GM12878 (cell line): ENCODE data around the gene HNRNPDL. TPM values are rescaled to one million over a fixed set of nuclear protein-coding genes. Genes with fewer than 3 reads are reported as not detected.

ENCODE experiments used
- ATAC-seq: fragments of 200-7000 bp; cut with Tn5 transposase; 3 replicates; pipeline ENCODE4 v1.9.1; 2020; ENCODE audit warnings: mild to moderate bottlenecking, moderate library complexity
- BruUV-seq: library from RNA; stranded (reverse); fragments of 400-500 nt; replicated peaks from 2 replicates; lab custom pipeline; 2021; lab: Mats Ljungman, UMichigan
- CTCF ChIA-PET: fragments of 300-600 bp; sonication (Branson Sonifier 250); formaldehyde crosslinking; extraction: SDS; loops from one replicate; lab custom pipeline; 2021; ENCODE audit warnings: inconsistent platforms; lab: Yijun Ruan, JAX
- POLR2A ChIA-PET: fragments of 350-600 bp; formaldehyde crosslinking; extraction: SDS; loops from one replicate; lab custom pipeline; 2021; ENCODE audit warnings: inconsistent platforms; lab: Charles Lee
- RAD21 ChIA-PET: fragments of 300-600 bp; sonication (Branson Sonifier 250); formaldehyde crosslinking; loops from one replicate; lab custom pipeline; 2023; ENCODE audit warnings: antibody characterized with exemption; ENCODE audit not compliant: unreplicated experiment; lab: Charles Lee
- SMC1A ChIA-PET: fragments of 300-600 bp; sonication (Branson Sonifier 250); formaldehyde crosslinking; loops from one replicate; lab custom pipeline; 2023; ENCODE audit not compliant: unreplicated experiment, uncharacterized antibody; lab: Charles Lee
- DNase-seq: peaks from one replicate; pipeline ENCODE4 v3.0.0-alpha.2; 2011; ENCODE audit warnings: low read depth, low spot score
- FAIRE-seq: peaks from 3 replicates; lab custom pipeline; 2011; peaks lifted over from hg19 to GRCh38; lab: Jason Lieb, UNC
- H2AFZ ChIP-seq: 2 replicates; pipeline ENCODE4 v1.6.0; 2011; ENCODE audit warnings: low read depth, low read length, control low read depth; ENCODE audit not compliant: control insufficient read depth
- H3K27ac ChIP-seq: 2 replicates; pipeline ENCODE4 v1.5.1; 2011; ENCODE audit warnings: control low read depth; ENCODE audit not compliant: control insufficient read depth, insufficient read depth
- H3K27me3 ChIP-seq, 2 experiments: replicated peaks in 1 of 2; 2 replicates each; pipeline versions ENCODE4 v1.6.0 to v1.6.1; 2011; ENCODE audit warnings: low read length in 1 of 2; ENCODE audit not compliant: control insufficient read depth in 2 of 2, insufficient read depth in 2 of 2
- H3K36me3 ChIP-seq, 2 experiments: 2 replicates each; pipeline ENCODE4 v1.5.1; 2011; ENCODE audit warnings: low read length in 1 of 2; ENCODE audit not compliant: control insufficient read depth in 2 of 2, insufficient read depth in 2 of 2
- H3K4me1 ChIP-seq: 2 replicates; pipeline ENCODE4 v1.6.1; 2011; ENCODE audit warnings: mild to moderate bottlenecking, low read length, moderate library complexity, mixed read lengths; ENCODE audit not compliant: control insufficient read depth, insufficient read depth
- H3K4me2 ChIP-seq: 2 replicates; pipeline ENCODE4 v1.6.0; 2011; ENCODE audit warnings: control low read depth; ENCODE audit not compliant: control insufficient read depth, insufficient read depth
- H3K4me3 ChIP-seq: fragments of 200-600 bp; sonication (generic); 2 replicates; pipeline ENCODE4 v1.5.1; 2016
- H3K79me2 ChIP-seq: 2 replicates; pipeline ENCODE4 v1.6.0; 2011; ENCODE audit warnings: low read length; ENCODE audit not compliant: control insufficient read depth, insufficient read depth
- H3K9ac ChIP-seq: 2 replicates; pipeline ENCODE4 v1.8.0; 2011; ENCODE audit warnings: low read length, control low read depth, mixed read lengths; ENCODE audit not compliant: control insufficient read depth, insufficient read depth
- H3K9me3 ChIP-seq: replicated peaks from 3 replicates; pipeline ENCODE4 v1.5.1; 2011; ENCODE audit warnings: mild to moderate bottlenecking, low read length; ENCODE audit not compliant: control insufficient read depth, insufficient read depth
- H4K20me1 ChIP-seq: 2 replicates; pipeline ENCODE4 v1.6.0; 2011; ENCODE audit not compliant: control insufficient read depth, insufficient read depth
- ATF2 ChIP-seq: IDR thresholded peaks from 2 replicates; pipeline ENCODE4 v1.6.1; 2012; ENCODE audit warnings: low read length, inconsistent platforms
- CBFB ChIP-seq: IDR thresholded peaks from 2 replicates; pipeline ENCODE4 v1.6.1; 2016; ENCODE audit warnings: antibody characterized with exemption, low read depth
- CHD1 ChIP-seq: IDR thresholded peaks from 2 replicates; pipeline ENCODE4 v1.6.1; 2012; ENCODE audit warnings: low read depth, low read length, improper control_type of control experiment
- EP300 ChIP-seq, 2 experiments: fragments of 150-350 bp in 1 of 2; IDR thresholded peaks; 2 replicates each; pipeline ENCODE4 v1.6.1; 2011 to 2012; ENCODE audit warnings: low read depth in 2 of 2, low read length in 2 of 2, borderline replicate concordance in 1 of 2, improper control_type of control experiment in 1 of 2, inconsistent platforms in 1 of 2; ENCODE audit not compliant: control insufficient read depth in 1 of 2
- KAT2A ChIP-seq: conservative IDR thresholded peaks from 2 replicates; pipeline ENCODE4 v1.6.1; 2011; ENCODE audit warnings: low read depth, low read length; ENCODE audit not compliant: control insufficient read depth
- MEF2B ChIP-seq: fragments of 450-650 bp; IDR thresholded peaks from 2 replicates; pipeline ENCODE4 v1.6.1; 2018; ENCODE audit warnings: mild to moderate bottlenecking, moderate library complexity; ENCODE audit not compliant: partially characterized antibody, poor library complexity, severe bottlenecking
- MTA2 ChIP-seq: fragments of 450-650 bp; IDR thresholded peaks from 2 replicates; pipeline ENCODE4 v1.6.1; 2016; ENCODE audit warnings: low read depth, mild to moderate bottlenecking, moderate library complexity
- NBN ChIP-seq: fragments of 450-650 bp; IDR thresholded peaks from 2 replicates; pipeline ENCODE4 v1.6.1; 2016
- SKIL ChIP-seq: fragments of 450-650 bp; IDR thresholded peaks from 2 replicates; pipeline ENCODE4 v1.6.1; 2017; ENCODE audit warnings: mild to moderate bottlenecking, low read depth, inconsistent platforms; ENCODE audit not compliant: poor library complexity, severe bottlenecking
- SMAD5 ChIP-seq: IDR thresholded peaks from 2 replicates; pipeline ENCODE4 v1.6.1; 2016; ENCODE audit warnings: antibody characterized with exemption, low read depth
- SUZ12 ChIP-seq: fragments of 200-600 bp; sonication (generic); IDR thresholded peaks from one replicate; pipeline ENCODE4 v1.6.1; 2018; ENCODE audit warnings: antibody characterized with exemption, mild to moderate bottlenecking; ENCODE audit not compliant: unreplicated experiment
- TCF12 ChIP-seq: IDR thresholded peaks from 2 replicates; pipeline ENCODE4 v1.6.1; 2011; ENCODE audit warnings: low read depth, mild to moderate bottlenecking, low read length
- USF1 ChIP-seq: IDR thresholded peaks from 2 replicates; pipeline ENCODE4 v1.6.1; 2011; ENCODE audit warnings: borderline replicate concordance, low read depth, mild to moderate bottlenecking, moderate library complexity, mixed read lengths, low read length; ENCODE audit not compliant: insufficient read depth; ENCODE audit errors: extremely low read length
- ZBTB4 ChIP-seq: fragments of 450-650 bp; formaldehyde crosslinking; IDR thresholded peaks from 2 replicates; pipeline ENCODE4 v1.4.0; 2022; ENCODE audit warnings: mild to moderate bottlenecking, moderate library complexity
- ZSCAN29 ChIP-seq: fragments of 450-650 bp; IDR thresholded peaks from 2 replicates; pipeline ENCODE4 v1.6.1; 2017; ENCODE audit warnings: mild to moderate bottlenecking, moderate library complexity
- ZZZ3 ChIP-seq: IDR thresholded peaks from 2 replicates; pipeline ENCODE4 v1.6.1; 2011; ENCODE audit warnings: low read depth; ENCODE audit not compliant: control insufficient read depth, insufficient read length
- WGBS: methylation state at CpG from one replicate; pipeline ENCODE4 v1.1.6; 2016; ENCODE audit warnings: low lambda C conversion rate; ENCODE audit not compliant: insufficient replicate concordance, insufficient coverage; ENCODE audit errors: missing lambda C conversion rate; 5-methylcytosine and 5-hydroxymethylcytosine counted together
- in situ Hi-C: fragments of 300-500 bp; cut with MboI; formaldehyde crosslinking; loops from 9 replicates; pipeline ENCODE4 v1.14.3; 2018; ENCODE audit warnings: mixed read lengths
- intact Hi-C: fragments of 100-400 bp; cut with micrococcal nuclease; formaldehyde crosslinking; loops from one replicate; pipeline ENCODE4 v1.14.2; 2022; ENCODE audit not compliant: unreplicated experiment
- polyA plus RNA-seq, 11 experiments: library from polyadenylated mRNA; depleted of rRNA in 4 of 11; unstranded in 6 of 11; stranded (reverse) in 5 of 11; fragments of >200 nt; fragmentation: Nextera tagmentation in 4 of 11; fragmentation: Illumina TruSeq in 1 of 11; extraction: Ambion mirVana in 4 of 11; extraction: Trizol in 1 of 11; gene quantifications; 1 replicate in 1 of 11; 2 replicates in 10 of 11; pipeline versions ENCODE4 v1.2.1 to v1.2.3, GENCODE V29; 2011 to 2016; ENCODE audit warnings: inconsistent platforms in 2 of 11, missing spikeins in 2 of 11, low read depth in 1 of 11
- total RNA-seq, 4 experiments: library from RNA; depleted of rRNA in 3 of 4; stranded (reverse); fragments of >200 nt in 3 of 4; fragmentation: Illumina TruSeq in 1 of 4; extraction: Trizol in 1 of 4; gene quantifications; 2 replicates each; pipeline versions ENCODE4 v1.2.1 to v1.2.3, GENCODE V29; 2013 to 2021

HNRNPDL gene
- total and polyA plus RNA-seq, 10 of the 15 experiments (the other 5 are each of a cell fraction or from before 2014, with no cell fraction given), result 217 to 510 (median 345) TPM

GRCh38 chr4:82398263-82398662 lies 32.0 kb downstream of the HNRNPDL start:
- no peaks in the 10 kb centered on the region for H3K9me3 ChIP-seq
- no peak overlapping the region for H3K9ac ChIP-seq
- H3K27ac ChIP-seq, result no peak overlapping the region
- CTCF ChIA-PET, result interaction anchor here (1.0 kb wide), 1 partner anchor 10 kb away, joined by 4 read pairs; no protein-coding TSS in a partner anchor
- no peaks in the 10 kb centered on the region for H3K36me3 ChIP-seq
- H4K20me1 ChIP-seq, result no peaks in the 10 kb centered on the region
- BruUV-seq, result no TSS peak
- in situ Hi-C loops (no loop called here), intact Hi-C loops (no loop called here)
- 20% methylated on average over 1 of the region's 1 CpG for WGBS
- H3K27me3 ChIP-seq, result no peaks in the 10 kb centered on the region
- no peak for DNase-seq
- H3K4me1 ChIP-seq, result no peaks in the 10 kb centered on the region
- no peak for TF ChIP-seq SKIL
- TF ChIP-seq ZSCAN29, result no peak
- no peak for TF ChIP-seq SMAD5
- TF ChIP-seq MTA2, result no peak
- no peak for TF ChIP-seq USF1
- no peak for TF ChIP-seq KAT2A
- TF ChIP-seq EP300 (IDR thresholded peaks at IDR 0.05; ENCODE audit: borderline replicate concordance in 1 of 2, control insufficient read depth in 1 of 2, low read depth in 2 of 2, low read length in 2 of 2), result no peak
- no peak for TF ChIP-seq NBN
- TF ChIP-seq SUZ12, result no peak
- no peak for TF ChIP-seq TCF12
- TF ChIP-seq ZZZ3, result no peak
- TF ChIP-seq CHD1, result no peak
- no peak for TF ChIP-seq ATF2
- no peak for TF ChIP-seq MEF2B
- no peak for TF ChIP-seq ZBTB4
- no peak for TF ChIP-seq CBFB
- ATAC-seq, result no peak
- POLR2A ChIA-PET, result interaction anchor here (0.7 to 0.9 kb wide), 2 partner anchors 15 to 1356 kb away, joined by 4 read pairs; no protein-coding TSS in a partner anchor
- H3K4me3 ChIP-seq, result no peak overlapping the region
- FAIRE-seq, result no peak
- RAD21 ChIA-PET, result no interaction called here
- H3K79me2 ChIP-seq, result no peaks in the 10 kb centered on the region
- SMC1A ChIA-PET, result interaction anchor here (0.6 kb wide), 1 partner anchor 542 kb away, joined by 3 read pairs; no protein-coding TSS in a partner anchor
- H3K4me2 ChIP-seq, result no peak overlapping the region
- H2AFZ ChIP-seq, result no peak overlapping the region
